GM12865 (cell line): Measurements from ENCODE around the gene PCDH8.

Source experiments
- DNase-seq: peaks from one replicate; pipeline ENCODE4 v3.0.0; 2010; ENCODE audit warnings: low read depth
- H3K4me3 ChIP-seq: 2 replicates; pipeline ENCODE4 v1.5.1; 2011; ENCODE audit warnings: mild to moderate bottlenecking, low read depth, low read length, control low read depth
- TF ChIP-seq, protein P1 (sequence below): IDR thresholded peaks from 2 replicates; pipeline ENCODE4 v1.5.1; 2011; ENCODE audit warnings: low read length, control low read depth, low read depth, inconsistent platforms; ENCODE audit not compliant: insufficient read depth; ENCODE audit errors: missing control alignments

PCDH8 gene

DNA sequence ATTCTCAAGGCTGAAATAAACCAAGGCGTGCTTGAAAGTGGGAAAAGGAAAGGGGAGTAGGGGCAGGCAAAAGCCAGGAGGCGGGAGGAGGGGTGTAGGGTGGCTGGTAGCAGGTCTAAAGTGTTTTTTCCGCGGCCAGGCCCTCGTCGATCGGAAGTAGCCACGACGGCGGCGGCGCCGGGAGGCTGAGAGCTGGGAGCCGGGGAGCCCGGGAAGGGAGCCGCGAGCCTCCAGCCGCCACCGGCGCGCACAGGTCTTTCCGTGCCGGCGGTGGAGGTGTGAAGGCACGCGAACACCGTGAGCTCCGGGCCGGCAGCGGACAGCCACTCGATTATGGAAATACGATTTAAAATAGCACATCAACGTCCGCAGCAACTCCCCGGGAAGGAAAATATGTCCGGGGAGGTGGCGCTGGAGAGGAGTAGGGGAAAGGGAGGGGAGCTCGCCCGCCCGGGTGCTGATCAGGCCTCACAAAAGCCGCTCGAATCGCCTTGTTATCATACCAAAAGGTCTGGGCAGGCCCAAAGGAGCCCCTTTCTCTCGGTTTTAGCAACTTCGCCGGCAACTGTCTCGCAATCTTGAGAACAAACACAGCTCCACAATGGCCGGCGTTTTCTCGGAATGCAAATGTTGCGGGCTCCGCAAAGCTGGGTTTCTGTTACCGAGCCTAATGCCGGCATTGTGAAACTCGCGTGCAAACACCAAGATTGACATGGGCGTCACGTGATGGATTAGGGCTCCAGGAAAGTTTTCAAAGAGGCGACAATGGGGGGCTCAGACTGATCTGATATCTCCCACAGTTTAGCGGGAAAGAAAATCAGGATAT is 2.9 kb upstream of the PCDH8 start:
- TF ChIP-seq, protein P1, sequence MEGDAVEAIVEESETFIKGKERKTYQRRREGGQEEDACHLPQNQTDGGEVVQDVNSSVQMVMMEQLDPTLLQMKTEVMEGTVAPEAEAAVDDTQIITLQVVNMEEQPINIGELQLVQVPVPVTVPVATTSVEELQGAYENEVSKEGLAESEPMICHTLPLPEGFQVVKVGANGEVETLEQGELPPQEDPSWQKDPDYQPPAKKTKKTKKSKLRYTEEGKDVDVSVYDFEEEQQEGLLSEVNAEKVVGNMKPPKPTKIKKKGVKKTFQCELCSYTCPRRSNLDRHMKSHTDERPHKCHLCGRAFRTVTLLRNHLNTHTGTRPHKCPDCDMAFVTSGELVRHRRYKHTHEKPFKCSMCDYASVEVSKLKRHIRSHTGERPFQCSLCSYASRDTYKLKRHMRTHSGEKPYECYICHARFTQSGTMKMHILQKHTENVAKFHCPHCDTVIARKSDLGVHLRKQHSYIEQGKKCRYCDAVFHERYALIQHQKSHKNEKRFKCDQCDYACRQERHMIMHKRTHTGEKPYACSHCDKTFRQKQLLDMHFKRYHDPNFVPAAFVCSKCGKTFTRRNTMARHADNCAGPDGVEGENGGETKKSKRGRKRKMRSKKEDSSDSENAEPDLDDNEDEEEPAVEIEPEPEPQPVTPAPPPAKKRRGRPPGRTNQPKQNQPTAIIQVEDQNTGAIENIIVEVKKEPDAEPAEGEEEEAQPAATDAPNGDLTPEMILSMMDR, result no peak
- H3K4me3 ChIP-seq, result peak overlapping the region; percentile 73
- DNase-seq, result peak; percentile 96

DNA sequence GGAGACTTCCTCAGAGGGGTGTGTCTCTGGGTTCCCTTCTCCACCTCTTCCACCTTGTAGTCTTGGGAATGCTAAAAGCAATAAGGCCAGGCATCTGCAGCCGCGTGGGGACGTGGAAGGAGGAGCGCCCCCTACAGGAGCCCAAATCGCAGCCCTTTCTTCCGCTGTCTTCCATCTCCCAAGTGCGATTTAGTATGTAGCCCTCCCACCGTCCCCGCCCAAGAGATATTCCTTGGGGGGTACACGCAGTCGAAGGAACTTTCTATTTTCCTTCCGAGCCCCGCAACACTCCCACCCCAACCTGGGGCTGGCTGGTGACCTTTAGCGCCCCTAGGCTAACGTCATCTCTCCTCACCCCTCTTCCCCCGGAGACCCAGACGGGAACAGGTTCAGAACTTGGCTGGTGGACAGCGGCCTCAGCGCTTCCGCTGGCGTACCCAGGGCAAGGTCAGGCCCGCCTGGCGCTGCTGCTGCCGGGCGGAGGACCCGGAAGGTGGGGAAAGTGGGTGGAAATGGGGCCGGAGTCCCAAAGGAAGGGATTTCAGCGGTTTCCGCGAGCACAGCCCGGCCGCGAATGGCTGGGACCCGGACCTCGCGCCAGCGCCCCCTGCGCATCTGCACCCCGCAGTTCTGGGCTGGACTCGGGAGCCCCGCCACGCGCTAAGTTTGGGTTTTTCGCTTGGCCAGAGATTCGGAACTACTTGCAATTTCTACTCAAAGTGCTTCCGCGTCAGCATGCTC is 2.1 kb upstream of the PCDH8 start:
- DNase-seq, result peak; percentile 89
- TF ChIP-seq, protein P1, result peak; percentile 32
- H3K4me3 ChIP-seq, result peak overlapping the region; percentile 73

DNA sequence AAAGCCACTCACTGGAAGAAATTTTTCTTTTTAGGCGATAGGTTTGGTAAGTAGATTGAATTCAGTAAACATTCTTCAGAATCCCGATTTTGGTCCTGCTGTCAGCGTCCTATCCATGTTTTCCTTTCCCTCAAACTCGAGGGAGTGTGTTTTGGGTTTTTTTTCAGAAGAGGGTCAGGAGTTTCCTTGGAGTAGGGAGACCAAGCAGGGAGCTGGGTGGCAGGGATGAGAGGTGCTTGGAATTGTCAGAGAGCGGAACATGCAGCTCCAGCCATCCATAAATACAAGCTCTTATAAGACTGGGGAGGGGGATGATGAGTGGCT is 1.6 kb upstream of the PCDH8 start:
- TF ChIP-seq, protein P1, result no peak
- peak overlapping the region; percentile 73 for H3K4me3 ChIP-seq
- no peak for DNase-seq

DNA sequence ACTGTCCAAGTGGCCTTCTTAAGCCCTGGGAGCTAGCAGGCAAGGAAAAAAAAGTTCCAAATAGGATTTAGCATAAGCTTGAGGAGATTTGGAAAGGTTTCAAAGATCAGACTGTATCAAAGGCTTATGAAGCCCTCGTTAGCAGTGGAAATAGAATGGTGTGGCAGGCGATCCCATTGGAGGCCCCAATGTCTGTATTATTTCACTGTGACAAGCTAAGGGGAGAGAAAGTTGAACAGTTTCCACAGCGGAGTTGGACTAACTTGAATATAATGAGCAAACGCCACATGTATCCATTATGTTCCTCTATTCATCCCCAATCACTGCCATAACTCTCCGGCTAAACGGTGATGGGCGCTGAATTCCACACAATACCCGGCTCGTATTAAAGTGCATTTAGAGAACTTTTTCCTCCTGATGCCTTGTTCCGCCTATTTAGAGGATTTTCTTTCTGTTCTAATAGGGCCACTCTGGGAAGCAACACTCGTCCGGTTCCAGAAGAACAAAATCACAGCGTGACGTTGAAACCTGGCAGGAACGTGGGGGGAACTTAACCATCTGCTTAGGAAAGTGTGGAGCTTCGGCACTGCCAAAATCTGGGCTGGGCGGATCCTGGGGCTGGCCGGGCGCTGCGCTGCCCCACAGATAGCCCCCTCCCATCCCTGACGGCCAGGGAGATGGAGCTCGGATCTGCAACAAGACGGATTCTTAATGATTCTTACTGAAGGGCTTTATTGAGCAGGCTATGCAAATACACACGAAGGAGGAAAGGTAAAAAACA is 1.0 kb upstream of the PCDH8 start:
- DNase-seq, result no peak
- no peak overlapping the region for H3K4me3 ChIP-seq

DNA sequence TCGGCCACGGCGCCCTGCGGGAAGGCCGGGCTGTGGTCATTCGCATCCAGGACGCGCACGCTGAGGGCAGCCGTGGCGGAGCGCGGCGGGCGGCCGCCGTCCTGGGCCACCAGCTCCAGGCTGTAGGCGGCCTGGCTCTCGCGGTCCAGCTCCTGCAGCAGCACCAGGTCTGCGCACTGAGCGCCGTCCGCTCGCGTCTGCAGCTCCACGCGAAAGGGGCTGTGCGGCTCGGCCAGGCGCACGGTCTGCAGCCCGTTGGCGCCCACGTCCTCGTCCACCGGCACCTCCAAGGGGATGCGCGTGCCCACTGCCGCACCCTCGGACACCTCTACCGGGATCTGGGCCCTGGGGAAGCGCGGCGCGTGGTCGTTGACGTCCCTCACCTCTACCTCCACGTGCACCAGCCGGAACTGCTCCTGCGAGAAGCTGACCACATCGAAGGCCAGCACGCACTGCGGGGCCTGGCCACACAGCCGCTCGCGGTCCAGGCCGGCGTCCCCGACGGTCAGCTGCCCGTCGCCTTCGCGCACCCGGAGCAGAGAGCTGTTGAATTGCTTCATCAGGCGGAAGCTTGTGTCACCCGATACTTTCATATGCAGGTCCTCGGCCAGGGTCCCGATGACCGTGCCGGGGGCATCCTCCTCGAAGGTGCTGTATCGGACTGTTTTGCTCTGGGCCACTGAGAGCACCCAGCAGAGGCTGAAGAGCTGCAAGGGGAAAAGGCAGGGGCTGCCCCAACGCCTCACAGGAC is 583 bp downstream of the PCDH8 start:
- H3K4me3 ChIP-seq, result no peak overlapping the region
- DNase-seq, result no peak

More for the DNA sequence above, 1.0 kb upstream of the PCDH8 start:
- TF ChIP-seq, protein P1, result no peak

DNA sequence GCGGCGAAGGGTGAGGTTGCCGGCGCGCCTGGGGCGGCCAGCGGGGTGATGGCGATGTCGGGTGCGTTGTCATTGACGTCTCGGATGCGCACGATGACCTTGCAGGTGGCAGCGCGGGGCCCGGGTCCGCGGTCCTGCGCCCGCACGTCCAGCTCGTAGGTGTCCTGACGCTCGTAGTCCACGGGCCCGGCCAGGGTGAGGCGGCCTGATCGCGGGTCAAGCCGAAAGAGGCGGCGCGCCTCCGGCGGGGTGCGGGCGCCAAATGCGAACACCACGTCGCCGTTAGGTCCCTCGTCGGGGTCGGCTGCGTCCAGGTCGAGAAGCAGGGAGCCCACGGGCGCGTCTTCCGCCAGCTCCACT is 1.1 kb downstream of the PCDH8 start:
- TF ChIP-seq, protein P1, result no peak
- DNase-seq, result no peak
- H3K4me3 ChIP-seq, result no peak overlapping the region

More for the DNA sequence above, 583 bp downstream of the PCDH8 start:
- TF ChIP-seq, protein P1, result no peak
